Stimulated activated CD8-positive, alpha-beta memory T cell treated with anti-CD3 and anti-CD28 coated beads, Interleukin-7, amount 100 ng/mL, for 1 hour (primary cell): ENCODE measurements around the gene TNFAIP3.
"Not testable (repeated sequence)": the region's sequence is repeated elsewhere in the genome, so short reads cannot be mapped to it uniquely, and the experiment has no call there.

Experiments
- DNase-seq, 2 donors: peaks; one replicate each; pipeline ENCODE4 v3.0.0-alpha.2; 2020; ENCODE audit warnings: low read depth in 2 of 2

Gene TNFAIP3

GRCh38 chr6:137878029-137878428 is 11.0 kb downstream of the TNFAIP3 start:
- DNase-seq = no peak

- DNase-seq = no peak
Measured at GRCh38 chr6:137878486-137879285, 11.6 kb downstream of the TNFAIP3 start.

GRCh38 chr6:137879299-137879698 is 12.2 kb downstream of the TNFAIP3 start:
- DNase-seq = no peak

- DNase-seq = no peak
Measured at GRCh38 chr6:137879885-137880745, 13.1 kb downstream of the TNFAIP3 start.

- no peak for DNase-seq
Measured at GRCh38 chr6:137880746-137881521, 13.9 kb downstream of the TNFAIP3 start.

GRCh38 chr6:137881522-137881886 is 14.4 kb downstream of the TNFAIP3 start:
- no peak for DNase-seq

- no peak for DNase-seq
Measured at GRCh38 chr6:137882225-137882961, 15.3 kb downstream of the TNFAIP3 start.

GRCh38 chr6:137883400-137884148 is 16.5 kb downstream of the TNFAIP3 start:
- no peak for DNase-seq

GRCh38 chr6:137884149-137884909 is 17.3 kb downstream of the TNFAIP3 start:
- DNase-seq = no peak

GRCh38 chr6:137884910-137885229 is 17.8 kb downstream of the TNFAIP3 start:
- not testable (repeated sequence) for DNase-seq

- DNase-seq = not testable (repeated sequence)
Measured at GRCh38 chr6:137886226-137886625, 19.2 kb downstream of the TNFAIP3 start.

GRCh38 chr6:137890983-137891537 is 24.0 kb downstream of the TNFAIP3 start:
- DNase-seq = no peak

GRCh38 chr6:137892271-137892708 is 25.2 kb downstream of the TNFAIP3 start:
- no peak for DNase-seq

GRCh38 chr6:137893181-137893580 is 26.1 kb downstream of the TNFAIP3 start:
- no peak for DNase-seq

GRCh38 chr6:137893726-137894125 is 26.7 kb downstream of the TNFAIP3 start:
- DNase-seq = no peak

- not testable (repeated sequence) for DNase-seq
Measured at GRCh38 chr6:137894378-137894777, 27.3 kb downstream of the TNFAIP3 start.

- no peak for DNase-seq
Measured at GRCh38 chr6:137894779-137895385, 27.8 kb downstream of the TNFAIP3 start.

- DNase-seq = no peak
Measured at GRCh38 chr6:137896647-137897046, 29.6 kb downstream of the TNFAIP3 start.

- DNase-seq = no peak
Measured at GRCh38 chr6:137900815-137901214, 33.8 kb downstream of the TNFAIP3 start.
